ENCODE results near the gene BMF. TPM values are rescaled to one million over a fixed set of nuclear protein-coding genes. Genes with fewer than 3 reads are reported as not detected.

The BMF gene
- total and polyA plus RNA-seq, 2 experiments from 2014 or later: 0.40 to 1.1 TPM

GRCh38 chr15:40108061-40108854, 421 bp downstream of the BMF start:
- Histone ChIP-seq H4K20me1 (ENCODE audit: insufficient read depth) (no peaks in the 10 kb centered on the region), H3K4me2 (ENCODE audit: unreplicated experiment) (peak overlapping the region; percentile 89), H3K4me3 (peak overlapping the region; percentile 86), H2AFZ (peak overlapping the region; percentile 89), H3K9me2 (ENCODE audit: insufficient read depth) (no peaks in the 10 kb centered on the region), H3K4me1 (ENCODE audit: insufficient read depth) (peaks cover under 1% of the 10 kb centered on the region), H3K36me3 (ENCODE audit: low read depth) (no peaks in the 10 kb centered on the region), H3K9ac (peak overlapping the region; percentile 77), H3K79me2 (ENCODE audit: insufficient read depth) (no peaks in the 10 kb centered on the region), H3K27me3 (replicated peaks; ENCODE audit: insufficient read depth) (peaks cover 3% of the 10 kb centered on the region; the same call in 1 of the 2 replicates), H3K9me3 (ENCODE audit: low read depth) (no peaks in the 10 kb centered on the region), H3F3A (ENCODE audit: insufficient read depth) (peaks cover 15% of the 10 kb centered on the region), H3K27ac (peak overlapping the region; percentile 16; the same call in 1 of the 2 replicates)
- DNase-seq: peak; percentile 77
- TF ChIP-seq EZH2phosphoT487 (IDR thresholded peaks at IDR 0.05; ENCODE audit: insufficient read depth, low read depth) (no peak), EZH2 (IDR thresholded peaks at IDR 0.05; ENCODE audit: insufficient read depth, poor library complexity, severe bottlenecking) (no peak)
- WGBS, 2 experiments (ENCODE audit: low coverage in 1 of 2, low lambda C conversion rate in 2 of 2, missing lambda C conversion rate in 2 of 2): 0 to 1% methylated on average over 40 to 46 of the region's 47 CpGs
- in situ Hi-C loops (cut with MboI): no loop called here

GRCh38 chr15:40106203-40107161, 2.2 kb downstream of the BMF start:
- TF ChIP-seq EZH2phosphoT487 (IDR thresholded peaks at IDR 0.05; ENCODE audit: insufficient read depth, low read depth): no peak
- TF ChIP-seq EZH2 (IDR thresholded peaks at IDR 0.05; ENCODE audit: insufficient read depth, poor library complexity, severe bottlenecking): no peak
- Histone ChIP-seq H3K4me1 (ENCODE audit: insufficient read depth) (peaks cover 11% of the 10 kb centered on the region), H4K20me1 (ENCODE audit: insufficient read depth) (no peaks in the 10 kb centered on the region), H3K9me2 (ENCODE audit: insufficient read depth) (no peaks in the 10 kb centered on the region), H3K27ac (no peak overlapping the region), H2AFZ (no peak overlapping the region), H3K27me3 (replicated peaks; ENCODE audit: insufficient read depth) (no peaks in the 10 kb centered on the region; the same call in 1 of the 2 replicates), H3K9ac (no peak overlapping the region), H3F3A (ENCODE audit: insufficient read depth) (peaks cover 32% of the 10 kb centered on the region), H3K79me2 (ENCODE audit: insufficient read depth) (no peaks in the 10 kb centered on the region), H3K4me3 (no peak overlapping the region), H3K4me2 (ENCODE audit: unreplicated experiment) (no peak overlapping the region), H3K9me3 (ENCODE audit: low read depth) (no peaks in the 10 kb centered on the region), H3K36me3 (ENCODE audit: low read depth) (no peaks in the 10 kb centered on the region)
- WGBS, 2 experiments (ENCODE audit: low coverage in 1 of 2, low lambda C conversion rate in 2 of 2, missing lambda C conversion rate in 2 of 2): 71 to 72% methylated on average over 8 of the region's 8 CpGs
- in situ Hi-C loops (cut with MboI): no loop called here
- DNase-seq: peak; percentile 45

GRCh38 chr15:40105517-40106202, 3.0 kb downstream of the BMF start:
- Histone ChIP-seq H2AFZ (no peak overlapping the region), H3F3A (ENCODE audit: insufficient read depth) (peaks cover 32% of the 10 kb centered on the region), H3K4me2 (ENCODE audit: unreplicated experiment) (no peak overlapping the region), H3K36me3 (ENCODE audit: low read depth) (no peaks in the 10 kb centered on the region), H4K20me1 (ENCODE audit: insufficient read depth) (no peaks in the 10 kb centered on the region), H3K4me1 (ENCODE audit: insufficient read depth) (peaks cover 11% of the 10 kb centered on the region), H3K4me3 (no peak overlapping the region), H3K9ac (no peak overlapping the region), H3K79me2 (ENCODE audit: insufficient read depth) (no peaks in the 10 kb centered on the region), H3K27ac (no peak overlapping the region), H3K9me3 (ENCODE audit: low read depth) (no peaks in the 10 kb centered on the region), H3K9me2 (ENCODE audit: insufficient read depth) (no peaks in the 10 kb centered on the region), H3K27me3 (replicated peaks; ENCODE audit: insufficient read depth) (no peaks in the 10 kb centered on the region)
- TF ChIP-seq EZH2 (IDR thresholded peaks at IDR 0.05; ENCODE audit: insufficient read depth, poor library complexity, severe bottlenecking) (no peak), EZH2phosphoT487 (IDR thresholded peaks at IDR 0.05; ENCODE audit: insufficient read depth, low read depth) (no peak)
- 87 to 90% methylated on average over 9 of the region's 9 CpGs for WGBS, 2 experiments (ENCODE audit: low coverage in 1 of 2, low lambda C conversion rate in 2 of 2, missing lambda C conversion rate in 2 of 2)
- in situ Hi-C loops (cut with MboI): no loop called here
- DNase-seq: no peak
